Hepatocyte (in vitro differentiated cells): ENCODE data around the gene HS6ST1.
"Not testable (repeated sequence)": the region's sequence is repeated elsewhere in the genome, so short reads cannot be mapped to it uniquely, and the experiment has no call there.

ENCODE experiments used
- EZH2 ChIP-seq: fragments of 200-600 bp; sonication (generic); IDR thresholded peaks from 2 replicates; pipeline ENCODE4 v1.6.1; 2016; ENCODE audit warnings: antibody characterized with exemption, mild to moderate bottlenecking, borderline replicate concordance
- EZH2phosphoT487 ChIP-seq: fragments of 200-600 bp; sonication (generic); IDR thresholded peaks from one replicate; pipeline ENCODE4 v1.6.1; 2018; ENCODE audit warnings: antibody characterized with exemption, mild to moderate bottlenecking, low read depth, moderate library complexity; ENCODE audit not compliant: unreplicated experiment, severe bottlenecking
- TF ChIP-seq, protein P1 (sequence below): fragments of 200-600 bp; sonication (generic); IDR thresholded peaks from 2 replicates; pipeline ENCODE4 v1.5.1; 2016; ENCODE audit warnings: antibody characterized with exemption, mild to moderate bottlenecking; ENCODE audit not compliant: poor library complexity

DNA sequence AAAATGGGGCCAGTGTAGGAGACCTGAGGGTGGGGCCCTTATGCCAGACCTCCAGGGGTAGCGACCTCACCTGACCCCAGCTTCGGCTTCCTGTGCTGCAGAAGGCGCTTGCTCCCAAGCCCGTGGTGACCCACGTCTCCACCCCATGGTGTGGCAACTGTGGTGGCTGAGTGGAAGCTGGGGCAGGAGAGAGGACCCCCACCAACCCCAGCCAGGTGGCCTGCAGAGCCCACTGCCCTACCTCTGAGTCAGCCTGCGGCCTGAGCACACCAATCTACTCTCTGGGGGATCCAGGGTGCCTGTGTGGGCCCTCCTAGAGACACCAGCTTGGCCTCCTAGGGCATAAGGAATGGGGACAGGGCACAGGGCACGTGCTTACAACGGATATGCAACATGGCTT is 52.2 kb downstream of the HS6ST1 start:
- TF ChIP-seq, protein P1, sequence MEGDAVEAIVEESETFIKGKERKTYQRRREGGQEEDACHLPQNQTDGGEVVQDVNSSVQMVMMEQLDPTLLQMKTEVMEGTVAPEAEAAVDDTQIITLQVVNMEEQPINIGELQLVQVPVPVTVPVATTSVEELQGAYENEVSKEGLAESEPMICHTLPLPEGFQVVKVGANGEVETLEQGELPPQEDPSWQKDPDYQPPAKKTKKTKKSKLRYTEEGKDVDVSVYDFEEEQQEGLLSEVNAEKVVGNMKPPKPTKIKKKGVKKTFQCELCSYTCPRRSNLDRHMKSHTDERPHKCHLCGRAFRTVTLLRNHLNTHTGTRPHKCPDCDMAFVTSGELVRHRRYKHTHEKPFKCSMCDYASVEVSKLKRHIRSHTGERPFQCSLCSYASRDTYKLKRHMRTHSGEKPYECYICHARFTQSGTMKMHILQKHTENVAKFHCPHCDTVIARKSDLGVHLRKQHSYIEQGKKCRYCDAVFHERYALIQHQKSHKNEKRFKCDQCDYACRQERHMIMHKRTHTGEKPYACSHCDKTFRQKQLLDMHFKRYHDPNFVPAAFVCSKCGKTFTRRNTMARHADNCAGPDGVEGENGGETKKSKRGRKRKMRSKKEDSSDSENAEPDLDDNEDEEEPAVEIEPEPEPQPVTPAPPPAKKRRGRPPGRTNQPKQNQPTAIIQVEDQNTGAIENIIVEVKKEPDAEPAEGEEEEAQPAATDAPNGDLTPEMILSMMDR: not testable (repeated sequence)
- not testable (repeated sequence) for TF ChIP-seq EZH2, EZH2phosphoT487
